ENCODE results near the gene SRP19. TPM values are rescaled to one million over a fixed set of nuclear protein-coding genes. Genes with fewer than 3 reads are reported as not detected.

The SRP19 gene
- total RNA-seq, 1 donor from 2014 or later = 174 TPM

- H3K36me3 Mint-ChIP-seq = peaks cover 19% of the 10 kb centered on the region
- H3K36me3 ChIP-seq = no peaks in the 10 kb centered on the region
- no peak overlapping the region for H2AFZ ChIP-seq (replicated peaks)
- H3K27me3 ChIP-seq = peaks cover 14% of the 10 kb centered on the region
- H4K20me1 ChIP-seq (ENCODE audit: low read depth) = peaks cover 2% of the 10 kb centered on the region
- DNase-seq (ENCODE audit: low spot score) = no peak
- H3K27ac ChIP-seq = no peak overlapping the region
- no peaks in the 10 kb centered on the region for H3K9me3 Mint-ChIP-seq
- H3K4me3 ChIP-seq = no peak overlapping the region
- TF ChIP-seq CTCF (IDR thresholded peaks at IDR 0.05) (no peak), EZH2phosphoT487 (IDR thresholded peaks at IDR 0.05) (no peak), EZH2 (IDR thresholded peaks at IDR 0.05) (no peak)
- peaks cover 12% of the 10 kb centered on the region for H3K79me2 ChIP-seq (ENCODE audit: low read depth)
- no peak overlapping the region for H3K9ac ChIP-seq
- peaks cover 18% of the 10 kb centered on the region for H3K4me1 Mint-ChIP-seq
- no peaks in the 10 kb centered on the region for H3K9me3 ChIP-seq (ENCODE audit: low read depth)
- no peak overlapping the region for H3K4me2 ChIP-seq
- peaks cover 9% of the 10 kb centered on the region for H3K4me1 ChIP-seq
- H3K27ac Mint-ChIP-seq = no peak overlapping the region
- H3K27me3 Mint-ChIP-seq (ENCODE audit: insufficient read depth, low read depth) = peaks cover 12% of the 10 kb centered on the region
- no peak overlapping the region for H3K4me3 Mint-ChIP-seq
- peaks cover 19% of the 10 kb centered on the region for H3F3A ChIP-seq (ENCODE audit: low read depth)
Observed at GRCh38 chr5:112918679-112919078, 57.6 kb downstream of the SRP19 start.

Other genes starting within 250 kb of the SRP19 start
- 39.7 and 51.7 TPM in 2 replicates for gene APC, start 123.4 kb upstream of the SRP19 start, total RNA-seq (ENCODE audit: low replicate concordance)
- 14.3 and 17.1 TPM in 2 replicates for gene REEP5, start 60.9 kb downstream of the SRP19 start, total RNA-seq (ENCODE audit: low replicate concordance)
- gene DCP2, start 115.5 kb downstream of the SRP19 start, total RNA-seq (ENCODE audit: low replicate concordance) = 123 and 174 TPM in 2 replicates

All from neural progenitor cell (in vitro differentiated cells).